Fibroblast of pulmonary artery (primary cell): Measurements from ENCODE around the gene RAPGEF5.

Experiments
- DNase-seq: peaks from one replicate; pipeline ENCODE4 v3.0.0-alpha.2; 2010; ENCODE audit warnings: low read depth
- H3K4me3 ChIP-seq: replicated peaks from 2 replicates; pipeline ENCODE4 v1.5.1; 2011; ENCODE audit warnings: low read depth, mild to moderate bottlenecking, control low read depth, low read length, moderate library complexity
- TF ChIP-seq, protein P1 (sequence below): IDR thresholded peaks from 2 replicates; pipeline ENCODE4 v1.5.1; 2011; ENCODE audit warnings: mild to moderate bottlenecking, control low read depth, low read length, inconsistent platforms; ENCODE audit errors: missing control alignments

RAPGEF5 gene

GRCh38 chr7:22351878-22352277 lies 5.1 kb downstream of the RAPGEF5 start:
- DNase-seq, result no peak
- TF ChIP-seq, protein P1, sequence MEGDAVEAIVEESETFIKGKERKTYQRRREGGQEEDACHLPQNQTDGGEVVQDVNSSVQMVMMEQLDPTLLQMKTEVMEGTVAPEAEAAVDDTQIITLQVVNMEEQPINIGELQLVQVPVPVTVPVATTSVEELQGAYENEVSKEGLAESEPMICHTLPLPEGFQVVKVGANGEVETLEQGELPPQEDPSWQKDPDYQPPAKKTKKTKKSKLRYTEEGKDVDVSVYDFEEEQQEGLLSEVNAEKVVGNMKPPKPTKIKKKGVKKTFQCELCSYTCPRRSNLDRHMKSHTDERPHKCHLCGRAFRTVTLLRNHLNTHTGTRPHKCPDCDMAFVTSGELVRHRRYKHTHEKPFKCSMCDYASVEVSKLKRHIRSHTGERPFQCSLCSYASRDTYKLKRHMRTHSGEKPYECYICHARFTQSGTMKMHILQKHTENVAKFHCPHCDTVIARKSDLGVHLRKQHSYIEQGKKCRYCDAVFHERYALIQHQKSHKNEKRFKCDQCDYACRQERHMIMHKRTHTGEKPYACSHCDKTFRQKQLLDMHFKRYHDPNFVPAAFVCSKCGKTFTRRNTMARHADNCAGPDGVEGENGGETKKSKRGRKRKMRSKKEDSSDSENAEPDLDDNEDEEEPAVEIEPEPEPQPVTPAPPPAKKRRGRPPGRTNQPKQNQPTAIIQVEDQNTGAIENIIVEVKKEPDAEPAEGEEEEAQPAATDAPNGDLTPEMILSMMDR, result no peak
- H3K4me3 ChIP-seq, result no peak overlapping the region

DNA sequence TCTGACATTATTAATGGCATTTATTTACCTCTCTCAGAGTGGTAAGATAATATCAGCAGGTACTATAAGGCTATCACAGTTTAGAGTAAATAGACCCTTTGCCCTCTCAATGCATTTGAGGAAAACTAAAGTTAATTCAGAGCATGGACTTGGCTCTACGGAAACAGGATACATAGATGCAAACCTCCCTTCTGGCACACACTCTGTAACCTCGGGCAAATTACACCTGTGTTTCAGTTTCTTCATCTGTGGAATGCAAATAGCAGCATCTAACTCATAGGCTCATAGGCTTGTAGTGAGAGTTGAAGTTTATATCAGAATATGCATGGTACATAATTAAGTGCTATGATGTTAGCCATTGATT lies 5.6 kb downstream of the RAPGEF5 start:
- TF ChIP-seq, protein P1, result no peak
- H3K4me3 ChIP-seq, result no peak overlapping the region
- no peak for DNase-seq

DNA sequence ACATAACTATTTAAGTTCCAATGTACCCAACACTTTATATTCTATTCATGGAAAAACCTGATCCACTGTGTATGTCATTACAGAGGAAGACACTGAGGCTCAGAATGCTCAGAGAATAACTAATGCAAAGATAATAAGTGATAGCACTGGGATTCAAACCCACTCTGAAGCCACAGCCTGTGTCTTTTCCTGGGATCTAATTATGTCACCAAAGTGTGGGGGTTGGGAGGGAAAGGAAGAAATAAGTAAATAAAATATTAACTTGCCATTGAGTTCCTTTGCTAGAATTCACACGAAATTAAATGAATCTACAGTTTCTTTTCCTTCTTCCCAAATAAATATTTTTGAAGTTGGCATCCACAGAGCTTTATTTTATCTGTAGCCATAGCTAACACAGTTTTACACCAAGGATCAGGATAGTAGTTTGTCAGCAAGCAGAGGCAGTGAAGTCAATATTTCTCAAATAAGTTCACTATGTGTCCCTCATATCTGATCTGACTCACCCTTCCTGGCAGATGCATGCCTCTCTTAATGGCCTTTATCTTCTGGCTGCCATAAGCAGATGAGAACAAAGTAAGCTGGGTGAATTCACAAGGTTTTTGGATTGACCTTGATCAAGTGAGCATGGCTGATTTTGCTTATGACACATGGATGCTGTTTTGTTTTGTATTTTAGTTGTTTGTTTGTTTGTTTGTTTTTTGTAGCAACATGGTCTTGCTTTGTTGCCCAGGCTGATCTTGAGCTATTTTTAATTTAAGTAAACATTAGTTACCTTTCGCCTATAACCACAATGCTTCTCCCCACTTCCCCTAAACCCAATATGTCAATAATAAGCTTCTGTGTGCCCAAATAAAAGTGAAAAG lies 6.3 kb downstream of the RAPGEF5 start:
- TF ChIP-seq, protein P1, result no peak
- DNase-seq, result peak; percentile 21
- H3K4me3 ChIP-seq, result no peak overlapping the region

- TF ChIP-seq, protein P1, result no peak
- peak; percentile 13 for DNase-seq
- no peak overlapping the region for H3K4me3 ChIP-seq
Observed at GRCh38 chr7:22348379-22348778, 8.6 kb downstream of the RAPGEF5 start.

DNA sequence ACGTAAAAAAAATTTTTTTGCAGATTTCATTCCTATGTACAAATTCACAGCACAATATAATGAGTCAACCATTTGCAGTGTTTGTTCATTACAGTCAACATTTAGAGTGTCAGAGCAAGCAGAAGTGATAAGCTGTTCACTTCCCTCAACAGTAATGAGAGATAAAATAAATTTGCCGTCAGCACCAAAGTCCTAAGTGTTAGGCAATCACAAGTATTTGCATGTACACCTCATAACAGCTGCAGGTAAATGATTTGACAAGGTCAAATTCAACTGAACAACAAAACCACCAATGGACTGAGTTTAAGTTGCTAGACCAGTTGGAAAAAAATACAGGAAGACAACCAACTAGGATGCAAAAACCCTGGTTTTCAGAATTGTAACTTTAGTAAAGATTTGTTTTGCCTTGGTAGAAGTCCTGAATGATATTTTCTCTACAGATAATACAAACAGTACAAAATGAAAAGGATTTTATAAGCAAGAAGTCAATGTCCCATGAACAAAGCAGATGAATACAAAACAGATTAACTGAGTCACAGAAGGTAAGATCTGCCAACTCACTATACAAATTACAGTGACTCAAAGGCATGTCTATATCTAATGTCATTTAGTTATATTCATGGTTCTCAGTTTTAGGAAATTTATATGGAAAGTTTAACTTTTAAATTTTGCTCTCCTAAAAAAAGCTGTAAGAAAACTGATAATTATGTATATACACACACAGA lies 10.4 kb downstream of the RAPGEF5 start:
- no peak overlapping the region for H3K4me3 ChIP-seq
- no peak for DNase-seq
- TF ChIP-seq, protein P1, result no peak

- TF ChIP-seq, protein P1, result no peak
- no peak overlapping the region for H3K4me3 ChIP-seq
- no peak for DNase-seq
Observed at GRCh38 chr7:22344655-22345054, 12.3 kb downstream of the RAPGEF5 start.
